Body of pancreas (tissue), 4 donors: ENCODE results near the gene NFATC2.

Experiments used
- POLR2A ChIP-seq, 3 donors: fragments of 450-650 bp; IDR thresholded peaks; one replicate each; pipeline ENCODE4 v1.6.1; 2016; ENCODE audit warnings: antibody characterized with exemption in 3 of 3, mild to moderate bottlenecking in 2 of 3
- TF ChIP-seq, protein P1 (sequence below), 7 experiments: fragments of 450-650 bp in 4 of 7; fragments of 200-600 bp in 3 of 7; sonication (generic) in 3 of 7; IDR thresholded peaks; one replicate each; pipeline ENCODE4 v1.5.1; 2016 to 2019; ENCODE audit warnings: antibody characterized with exemption in 7 of 7

DNA sequence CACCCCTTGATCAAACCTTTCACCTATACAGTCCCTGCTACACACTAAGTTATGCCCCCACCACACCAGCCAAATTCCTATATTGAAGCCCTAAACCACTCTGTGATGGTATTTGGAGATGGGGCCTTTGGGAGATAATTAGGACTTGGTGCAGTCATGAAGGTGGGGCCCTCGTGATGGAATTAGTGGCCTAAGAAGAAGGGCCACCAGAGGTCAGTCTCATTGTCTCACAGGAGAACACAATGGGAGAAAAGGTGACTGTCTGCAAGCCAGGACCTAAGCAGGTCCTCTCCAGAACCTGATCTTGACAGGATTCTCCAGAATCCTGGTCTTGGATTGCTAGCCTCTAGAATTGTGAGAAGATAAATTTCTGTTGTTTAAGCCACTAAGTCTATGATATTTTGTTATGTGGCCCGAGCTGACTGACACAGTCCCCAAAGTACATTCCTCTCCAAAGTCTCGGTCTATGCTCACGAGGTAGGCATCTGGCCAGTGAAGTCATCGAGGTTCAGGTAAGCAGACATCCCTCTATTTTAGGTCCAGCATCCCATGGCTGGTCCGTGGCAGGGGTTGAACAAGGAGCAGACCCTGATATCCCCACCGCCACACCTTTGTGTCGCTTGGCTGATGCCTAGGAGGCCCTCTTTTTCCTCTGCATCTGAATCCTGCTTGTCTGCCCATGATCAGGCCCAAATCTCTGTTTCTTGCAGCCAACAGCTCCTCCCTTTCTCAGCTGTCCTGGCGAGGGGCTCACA, 138.9 kb downstream of the NFATC2 start:
- no peak for TF ChIP-seq POLR2A (IDR thresholded peaks at IDR 0.05)
- TF ChIP-seq, protein P1, sequence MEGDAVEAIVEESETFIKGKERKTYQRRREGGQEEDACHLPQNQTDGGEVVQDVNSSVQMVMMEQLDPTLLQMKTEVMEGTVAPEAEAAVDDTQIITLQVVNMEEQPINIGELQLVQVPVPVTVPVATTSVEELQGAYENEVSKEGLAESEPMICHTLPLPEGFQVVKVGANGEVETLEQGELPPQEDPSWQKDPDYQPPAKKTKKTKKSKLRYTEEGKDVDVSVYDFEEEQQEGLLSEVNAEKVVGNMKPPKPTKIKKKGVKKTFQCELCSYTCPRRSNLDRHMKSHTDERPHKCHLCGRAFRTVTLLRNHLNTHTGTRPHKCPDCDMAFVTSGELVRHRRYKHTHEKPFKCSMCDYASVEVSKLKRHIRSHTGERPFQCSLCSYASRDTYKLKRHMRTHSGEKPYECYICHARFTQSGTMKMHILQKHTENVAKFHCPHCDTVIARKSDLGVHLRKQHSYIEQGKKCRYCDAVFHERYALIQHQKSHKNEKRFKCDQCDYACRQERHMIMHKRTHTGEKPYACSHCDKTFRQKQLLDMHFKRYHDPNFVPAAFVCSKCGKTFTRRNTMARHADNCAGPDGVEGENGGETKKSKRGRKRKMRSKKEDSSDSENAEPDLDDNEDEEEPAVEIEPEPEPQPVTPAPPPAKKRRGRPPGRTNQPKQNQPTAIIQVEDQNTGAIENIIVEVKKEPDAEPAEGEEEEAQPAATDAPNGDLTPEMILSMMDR (IDR thresholded peaks at IDR 0.05), result no peak
